HG02884 (cell line): ENCODE results near the gene SMC3.

Experiments used
- ATAC-seq: cut with Tn5 transposase; IDR thresholded peaks from one replicate; pipeline ENCODE4 v1.9.1; 2021; ENCODE audit warnings: mild to moderate bottlenecking, moderate library complexity; ENCODE audit not compliant: unreplicated experiment

The SMC3 gene

DNA sequence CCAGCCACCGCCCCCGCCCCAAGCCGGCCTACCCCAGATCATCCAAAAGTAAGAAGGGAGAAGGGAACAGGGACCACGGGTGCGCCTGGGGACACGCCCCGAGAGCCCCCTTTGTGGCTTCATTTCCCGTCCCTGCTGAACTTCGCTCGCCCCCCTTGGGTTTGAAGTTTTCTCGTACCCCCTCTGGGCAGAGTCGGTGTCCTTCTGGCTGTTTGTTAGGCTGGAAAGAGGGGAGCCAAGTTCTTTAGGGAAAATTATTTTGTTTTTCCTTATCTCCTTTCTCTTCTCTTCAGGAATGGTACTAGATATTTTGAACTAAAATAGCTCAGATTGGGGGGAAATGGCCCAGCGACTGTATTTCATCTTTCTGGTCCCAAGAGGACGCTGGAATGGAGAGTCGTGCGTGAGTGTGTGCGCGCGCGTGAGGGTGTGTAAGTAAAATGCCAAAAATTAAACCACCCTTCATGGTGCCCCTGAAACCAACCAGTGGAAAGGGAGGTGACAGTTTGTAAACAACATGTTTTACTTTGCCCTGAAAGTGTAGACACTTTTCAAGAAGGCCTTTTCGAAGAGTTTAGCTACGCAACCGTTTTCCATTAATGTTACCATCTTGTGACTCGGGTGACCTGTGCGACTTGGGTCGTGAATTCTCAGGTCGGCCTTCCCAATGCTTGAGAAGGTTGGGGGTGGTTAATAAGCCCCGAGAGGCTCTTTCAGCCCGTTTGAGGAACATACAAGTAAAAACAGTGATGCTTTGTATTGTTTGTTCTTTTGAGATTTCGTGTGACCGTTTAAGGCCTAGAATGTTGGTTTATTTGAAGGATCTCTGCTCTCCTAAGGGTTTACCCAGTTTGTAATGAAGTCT, 77.3 kb downstream of the SMC3 start:
- no peak for ATAC-seq

- ATAC-seq, result no peak
Measured at GRCh38 chr10:110646417-110647135, 79.1 kb downstream of the SMC3 start.

DNA sequence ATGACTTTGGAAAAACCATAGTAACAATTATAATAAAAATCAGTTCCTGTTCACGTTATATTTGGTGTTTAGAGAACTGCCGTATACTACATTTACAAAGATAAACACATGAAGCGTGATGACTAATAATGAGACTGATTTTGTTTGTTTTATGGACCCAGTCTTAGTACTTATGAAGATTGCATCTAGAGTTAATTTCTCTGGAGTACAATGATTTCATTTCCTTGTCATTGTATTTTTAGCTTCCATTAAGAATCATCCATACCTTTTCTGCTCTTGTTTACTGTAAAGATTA, 79.6 kb downstream of the SMC3 start:
- ATAC-seq, result no peak

- no peak for ATAC-seq
Measured at GRCh38 chr10:110648692-110649346, 81.3 kb downstream of the SMC3 start.

DNA sequence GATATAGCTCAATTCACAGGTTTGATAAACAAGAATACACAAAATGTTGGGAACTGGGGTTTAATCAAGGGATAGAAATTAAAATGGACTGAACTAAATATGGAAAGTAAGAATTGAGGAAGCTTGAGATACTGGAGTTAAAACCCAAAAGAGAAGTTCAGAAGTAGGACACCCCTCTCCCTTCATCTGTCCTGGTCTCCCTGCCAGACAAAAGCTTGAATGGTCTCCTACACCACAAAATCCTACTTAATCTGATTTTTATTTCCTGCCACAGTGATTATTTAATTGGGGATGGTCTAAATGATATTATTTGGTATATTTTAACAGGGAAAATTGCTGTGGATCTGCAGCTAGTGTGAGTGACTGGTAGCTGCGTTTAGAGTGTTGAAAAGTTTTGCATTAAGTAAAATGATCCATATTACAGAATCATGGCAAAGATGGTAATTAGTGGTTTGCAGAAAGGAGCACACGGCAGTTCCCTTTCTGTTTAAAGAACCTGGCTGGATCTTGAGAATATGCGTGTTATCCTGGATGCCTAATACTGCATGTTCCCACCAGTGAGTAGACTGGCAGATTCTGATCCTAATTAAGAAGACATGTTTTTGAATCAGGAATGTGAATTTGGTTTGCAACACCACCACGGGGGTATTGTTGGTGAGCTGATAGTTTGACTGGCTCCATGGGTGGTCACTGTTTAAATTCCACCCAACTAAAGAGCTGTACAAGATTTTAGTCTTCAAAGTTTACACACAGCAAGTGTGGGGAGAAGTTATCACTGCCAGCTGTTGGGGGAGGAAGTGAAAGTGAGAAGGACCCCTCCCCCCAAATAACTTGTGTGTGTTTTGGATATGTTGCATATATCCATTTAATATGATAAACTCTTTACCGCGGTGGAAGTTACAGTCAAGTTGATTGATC, 82.1 kb downstream of the SMC3 start:
- no peak for ATAC-seq

DNA sequence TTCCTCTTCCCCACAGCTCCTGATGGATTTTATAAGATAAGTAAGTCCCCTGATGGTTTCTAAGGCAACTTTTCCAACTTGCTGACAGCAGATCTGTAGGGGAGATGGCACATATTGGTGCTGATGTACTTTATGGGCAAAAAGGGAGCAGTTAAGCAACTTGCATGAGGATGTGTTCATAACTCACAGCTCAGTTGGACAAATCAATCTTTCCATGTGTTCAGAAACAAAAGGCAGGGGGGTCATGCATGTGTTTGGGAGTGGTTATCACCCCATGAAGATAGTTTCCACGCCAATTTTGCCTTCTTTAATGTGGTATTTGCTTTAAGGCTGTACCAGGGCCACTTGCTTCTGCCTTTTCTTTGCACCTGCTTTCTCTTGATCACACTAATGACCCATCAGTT, 82.8 kb downstream of the SMC3 start:
- no peak for ATAC-seq

DNA sequence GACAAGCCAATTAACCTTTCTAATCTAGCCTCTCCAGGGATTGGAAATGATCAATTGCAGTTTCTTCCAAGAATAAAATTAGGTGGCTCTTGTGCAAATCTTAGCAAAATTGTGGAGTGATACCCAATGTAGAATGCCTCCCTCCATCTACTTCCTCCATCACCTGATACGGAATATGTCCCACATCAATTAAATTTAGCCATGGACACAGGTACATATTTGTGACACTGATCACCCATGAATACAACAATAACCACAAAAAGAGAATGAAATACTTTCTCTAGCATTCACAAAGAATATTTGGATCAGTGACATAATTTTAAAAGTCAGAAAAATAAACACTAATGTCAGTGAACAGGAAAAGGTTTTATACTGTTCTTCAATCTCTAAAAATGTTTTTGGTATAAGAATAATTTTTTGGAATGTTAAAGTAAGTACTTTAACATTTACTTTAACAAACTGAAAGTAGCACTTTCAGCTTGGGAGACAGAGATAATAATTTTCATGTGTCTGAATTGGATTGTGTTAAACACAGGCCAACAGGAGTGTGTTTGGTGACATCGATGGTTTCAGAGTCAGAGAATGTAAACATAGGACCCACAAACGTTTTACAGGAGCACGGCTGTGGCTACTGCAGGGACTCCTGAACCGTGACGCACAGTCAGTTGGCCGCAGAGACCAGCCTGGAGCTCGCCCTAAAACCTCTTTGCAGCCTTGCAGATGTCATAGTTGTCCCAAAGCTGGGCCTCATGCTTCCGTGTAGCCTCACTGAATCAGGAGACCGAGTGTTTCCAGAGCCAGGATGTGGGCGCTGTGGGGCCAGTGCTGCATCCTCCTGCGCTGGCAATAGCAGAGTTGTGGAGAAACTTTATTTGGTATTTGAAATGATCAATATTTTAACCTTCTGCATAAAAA, 83.8 kb downstream of the SMC3 start:
- ATAC-seq, result peak; percentile 94

- no peak for ATAC-seq
Measured at GRCh38 chr10:110652475-110653118, 85.1 kb downstream of the SMC3 start.
